GM18508 (cell line): ENCODE data around the gene CCDC138.

ENCODE experiments used
- ATAC-seq: cut with Tn5 transposase; IDR thresholded peaks from one replicate; pipeline ENCODE4 v1.9.1; 2021; ENCODE audit warnings: moderate number of reproducible peaks; ENCODE audit not compliant: insufficient read depth, unreplicated experiment

Gene CCDC138

GRCh38 chr2:108912629-108912902, 126.0 kb downstream of the CCDC138 start:
- ATAC-seq, result no peak

- ATAC-seq, result no peak
Observed at GRCh38 chr2:108916122-108916795, 129.7 kb downstream of the CCDC138 start.

GRCh38 chr2:108916796-108917421, 130.3 kb downstream of the CCDC138 start:
- no peak for ATAC-seq

- no peak for ATAC-seq
Observed at GRCh38 chr2:108917526-108917925, 131.0 kb downstream of the CCDC138 start.

- no peak for ATAC-seq
Observed at GRCh38 chr2:108918156-108918874, 131.7 kb downstream of the CCDC138 start.

- no peak for ATAC-seq
Observed at GRCh38 chr2:108918941-108919341, 132.4 kb downstream of the CCDC138 start.

GRCh38 chr2:108919571-108920373, 133.2 kb downstream of the CCDC138 start:
- no peak for ATAC-seq

- no peak for ATAC-seq
Observed at GRCh38 chr2:108920686-108921085, 134.1 kb downstream of the CCDC138 start.

GRCh38 chr2:108921096-108922030, 134.8 kb downstream of the CCDC138 start:
- no peak for ATAC-seq

GRCh38 chr2:108922141-108922915, 135.8 kb downstream of the CCDC138 start:
- ATAC-seq, result no peak

GRCh38 chr2:108923019-108923700, 136.6 kb downstream of the CCDC138 start:
- ATAC-seq, result no peak

GRCh38 chr2:108923736-108924579, 137.4 kb downstream of the CCDC138 start:
- no peak for ATAC-seq

- no peak for ATAC-seq
Observed at GRCh38 chr2:108924580-108925251, 138.1 kb downstream of the CCDC138 start.

- no peak for ATAC-seq
Observed at GRCh38 chr2:108925286-108925685, 138.7 kb downstream of the CCDC138 start.

- no peak for ATAC-seq
Observed at GRCh38 chr2:108925735-108926134, 139.2 kb downstream of the CCDC138 start.
